ENCODE results near the gene FREM1.

FREM1 gene

GRCh38 chr9:14846871-14847311 is 63.3 kb downstream of the FREM1 start:
- H3K36me3 ChIP-seq (ENCODE audit: insufficient read depth, low read length) = no peaks in the 10 kb centered on the region
- H3K4me3 ChIP-seq (ENCODE audit: low read depth, low read length) = no peak overlapping the region
- peaks cover 46% of the 10 kb centered on the region for H3K27me3 ChIP-seq (ENCODE audit: insufficient read depth, low read length)
- H3K27ac ChIP-seq (ENCODE audit: low read depth, low read length) = no peak overlapping the region
- no peak overlapping the region for H2AFZ ChIP-seq (ENCODE audit: low read length, unreplicated experiment)
- H3K79me2 ChIP-seq (ENCODE audit: control insufficient read depth, insufficient read depth, low read length, unreplicated experiment) = no peaks in the 10 kb centered on the region
- no peaks in the 10 kb centered on the region for H3K4me1 ChIP-seq (ENCODE audit: control insufficient read depth, insufficient read depth, low read length, unreplicated experiment)

GRCh38 chr9:14843163-14843562 is 67.1 kb downstream of the FREM1 start:
- H3K27ac ChIP-seq (ENCODE audit: low read depth, low read length) = no peak overlapping the region
- H3K4me1 ChIP-seq (ENCODE audit: control insufficient read depth, insufficient read depth, low read length, unreplicated experiment) = no peaks in the 10 kb centered on the region
- H3K36me3 ChIP-seq (ENCODE audit: insufficient read depth, low read length) = no peaks in the 10 kb centered on the region
- no peak overlapping the region for H2AFZ ChIP-seq (ENCODE audit: low read length, unreplicated experiment)
- H3K79me2 ChIP-seq (ENCODE audit: control insufficient read depth, insufficient read depth, low read length, unreplicated experiment) = no peaks in the 10 kb centered on the region
- H3K4me3 ChIP-seq (ENCODE audit: low read depth, low read length) = no peak overlapping the region
- H3K27me3 ChIP-seq (ENCODE audit: insufficient read depth, low read length) = peaks cover 45% of the 10 kb centered on the region

GRCh38 chr9:14842269-14842668 is 68.0 kb downstream of the FREM1 start:
- Histone ChIP-seq H2AFZ (ENCODE audit: low read length, unreplicated experiment) (no peak overlapping the region), H3K4me1 (ENCODE audit: control insufficient read depth, insufficient read depth, low read length, unreplicated experiment) (no peaks in the 10 kb centered on the region), H3K27me3 (ENCODE audit: insufficient read depth, low read length) (peaks cover 45% of the 10 kb centered on the region), H3K36me3 (ENCODE audit: insufficient read depth, low read length) (no peaks in the 10 kb centered on the region), H3K4me3 (ENCODE audit: low read depth, low read length) (no peak overlapping the region), H3K27ac (ENCODE audit: low read depth, low read length) (no peak overlapping the region), H3K79me2 (ENCODE audit: control insufficient read depth, insufficient read depth, low read length, unreplicated experiment) (no peaks in the 10 kb centered on the region)

GRCh38 chr9:14838701-14839100 is 71.5 kb downstream of the FREM1 start:
- H3K4me1 ChIP-seq (ENCODE audit: control insufficient read depth, insufficient read depth, low read length, unreplicated experiment) = no peaks in the 10 kb centered on the region
- no peak overlapping the region for H3K4me3 ChIP-seq (ENCODE audit: low read depth, low read length)
- peaks cover 56% of the 10 kb centered on the region for H3K27me3 ChIP-seq (ENCODE audit: insufficient read depth, low read length)
- no peak overlapping the region for H2AFZ ChIP-seq (ENCODE audit: low read length, unreplicated experiment)
- no peaks in the 10 kb centered on the region for H3K36me3 ChIP-seq (ENCODE audit: insufficient read depth, low read length)
- no peak overlapping the region for H3K27ac ChIP-seq (ENCODE audit: low read depth, low read length)
- H3K79me2 ChIP-seq (ENCODE audit: control insufficient read depth, insufficient read depth, low read length, unreplicated experiment) = no peaks in the 10 kb centered on the region

- no peaks in the 10 kb centered on the region for H3K79me2 ChIP-seq (ENCODE audit: control insufficient read depth, insufficient read depth, low read length, unreplicated experiment)
- no peak overlapping the region for H3K4me3 ChIP-seq (ENCODE audit: low read depth, low read length)
- no peaks in the 10 kb centered on the region for H3K36me3 ChIP-seq (ENCODE audit: insufficient read depth, low read length)
- H3K27ac ChIP-seq (ENCODE audit: low read depth, low read length) = no peak overlapping the region
- H3K4me1 ChIP-seq (ENCODE audit: control insufficient read depth, insufficient read depth, low read length, unreplicated experiment) = no peaks in the 10 kb centered on the region
- peaks cover 50% of the 10 kb centered on the region for H3K27me3 ChIP-seq (ENCODE audit: insufficient read depth, low read length)
- no peak overlapping the region for H2AFZ ChIP-seq (ENCODE audit: low read length, unreplicated experiment)
These were observed 73.3 kb downstream of the FREM1 start for GRCh38 chr9:14836885-14837284.

- H2AFZ ChIP-seq (ENCODE audit: low read length, unreplicated experiment) = no peak overlapping the region
- H3K79me2 ChIP-seq (ENCODE audit: control insufficient read depth, insufficient read depth, low read length, unreplicated experiment) = no peaks in the 10 kb centered on the region
- H3K36me3 ChIP-seq (ENCODE audit: insufficient read depth, low read length) = no peaks in the 10 kb centered on the region
- no peak overlapping the region for H3K27ac ChIP-seq (ENCODE audit: low read depth, low read length)
- H3K27me3 ChIP-seq (ENCODE audit: insufficient read depth, low read length) = peaks cover 10% of the 10 kb centered on the region; the same call in 1 of the 2 replicates
- no peaks in the 10 kb centered on the region for H3K4me1 ChIP-seq (ENCODE audit: control insufficient read depth, insufficient read depth, low read length, unreplicated experiment)
- H3K4me3 ChIP-seq (ENCODE audit: low read depth, low read length) = no peak overlapping the region
These were observed 78.6 kb downstream of the FREM1 start for GRCh38 chr9:14831661-14832060.

GRCh38 chr9:14831074-14831473 is 79.2 kb downstream of the FREM1 start:
- Histone ChIP-seq H3K79me2 (ENCODE audit: control insufficient read depth, insufficient read depth, low read length, unreplicated experiment) (no peaks in the 10 kb centered on the region), H2AFZ (ENCODE audit: low read length, unreplicated experiment) (no peak overlapping the region), H3K36me3 (ENCODE audit: insufficient read depth, low read length) (no peaks in the 10 kb centered on the region)

GRCh38 chr9:14830057-14830456 is 80.2 kb downstream of the FREM1 start:
- Histone ChIP-seq H3K4me3 (ENCODE audit: low read depth, low read length) (no peak overlapping the region), H3K4me1 (ENCODE audit: control insufficient read depth, insufficient read depth, low read length, unreplicated experiment) (no peaks in the 10 kb centered on the region), H3K36me3 (ENCODE audit: insufficient read depth, low read length) (no peaks in the 10 kb centered on the region), H3K27me3 (ENCODE audit: insufficient read depth, low read length) (peaks cover 2% of the 10 kb centered on the region; the same call in 1 of the 2 replicates), H3K27ac (ENCODE audit: low read depth, low read length) (no peak overlapping the region), H3K79me2 (ENCODE audit: control insufficient read depth, insufficient read depth, low read length, unreplicated experiment) (no peaks in the 10 kb centered on the region), H2AFZ (ENCODE audit: low read length, unreplicated experiment) (no peak overlapping the region)

More at GRCh38 chr9:14831074-14831473, 79.2 kb downstream of the FREM1 start:
- H3K27me3 ChIP-seq (ENCODE audit: insufficient read depth, low read length) = peaks cover 8% of the 10 kb centered on the region; the same call in 1 of the 2 replicates
- no peak overlapping the region for H3K27ac ChIP-seq (ENCODE audit: low read depth, low read length)
- no peaks in the 10 kb centered on the region for H3K4me1 ChIP-seq (ENCODE audit: control insufficient read depth, insufficient read depth, low read length, unreplicated experiment)
- H3K4me3 ChIP-seq (ENCODE audit: low read depth, low read length) = no peak overlapping the region

- Histone ChIP-seq H3K79me2 (ENCODE audit: control insufficient read depth, insufficient read depth, low read length, unreplicated experiment) (no peaks in the 10 kb centered on the region), H3K27me3 (ENCODE audit: insufficient read depth, low read length) (peaks cover 2% of the 10 kb centered on the region; the same call in 1 of the 2 replicates), H3K36me3 (ENCODE audit: insufficient read depth, low read length) (no peaks in the 10 kb centered on the region), H3K4me1 (ENCODE audit: control insufficient read depth, insufficient read depth, low read length, unreplicated experiment) (no peaks in the 10 kb centered on the region), H3K4me3 (ENCODE audit: low read depth, low read length) (no peak overlapping the region), H2AFZ (ENCODE audit: low read length, unreplicated experiment) (no peak overlapping the region), H3K27ac (ENCODE audit: low read depth, low read length) (no peak overlapping the region)
These were observed 81.0 kb downstream of the FREM1 start for GRCh38 chr9:14829204-14829603.

- Histone ChIP-seq H3K4me1 (ENCODE audit: control insufficient read depth, insufficient read depth, low read length, unreplicated experiment) (no peaks in the 10 kb centered on the region), H2AFZ (ENCODE audit: low read length, unreplicated experiment) (no peak overlapping the region), H3K79me2 (ENCODE audit: control insufficient read depth, insufficient read depth, low read length, unreplicated experiment) (no peaks in the 10 kb centered on the region), H3K27me3 (ENCODE audit: insufficient read depth, low read length) (peaks cover 10% of the 10 kb centered on the region), H3K4me3 (ENCODE audit: low read depth, low read length) (no peak overlapping the region), H3K27ac (ENCODE audit: low read depth, low read length) (no peak overlapping the region), H3K36me3 (ENCODE audit: insufficient read depth, low read length) (no peaks in the 10 kb centered on the region)
These were observed 82.4 kb downstream of the FREM1 start for GRCh38 chr9:14827805-14828204.

GRCh38 chr9:14824481-14824880 is 85.7 kb downstream of the FREM1 start:
- no peaks in the 10 kb centered on the region for H3K79me2 ChIP-seq (ENCODE audit: control insufficient read depth, insufficient read depth, low read length, unreplicated experiment)
- no peaks in the 10 kb centered on the region for H3K36me3 ChIP-seq (ENCODE audit: insufficient read depth, low read length)
- no peaks in the 10 kb centered on the region for H3K4me1 ChIP-seq (ENCODE audit: control insufficient read depth, insufficient read depth, low read length, unreplicated experiment)
- H3K27me3 ChIP-seq (ENCODE audit: insufficient read depth, low read length) = peaks cover 32% of the 10 kb centered on the region
- H2AFZ ChIP-seq (ENCODE audit: low read length, unreplicated experiment) = no peak overlapping the region
- H3K27ac ChIP-seq (ENCODE audit: low read depth, low read length) = no peak overlapping the region
- H3K4me3 ChIP-seq (ENCODE audit: low read depth, low read length) = no peak overlapping the region

All from ACC112 (cell line).